Common myeloid progenitor, CD34-positive (primary cell): ENCODE data around the gene DNTT.

Source experiments
- CTCF ChIA-PET: fragments of 350-600 bp; sonication (Branson Sonifier 250); formaldehyde crosslinking; loops from one replicate; lab custom pipeline; 2021; ENCODE audit warnings: antibody characterized with exemption; lab: Charles Lee
- POLR2A ChIA-PET: fragments of 350-600 bp; sonication (Branson Sonifier 250); formaldehyde crosslinking; loops from one replicate; lab custom pipeline; 2021; ENCODE audit warnings: antibody characterized with exemption; lab: Charles Lee
- DNase-seq, 3 donors: peaks; one replicate each; pipeline versions ENCODE4 v3.0.0 to v3.0.0-alpha.2; 2013
- H3K27ac ChIP-seq, 2 experiments: 1 replicate in 1 of 2; 2 replicates in 1 of 2; pipeline ENCODE4 v1.7.0; 2013; ENCODE audit warnings: inconsistent platforms in 2 of 2, low read length in 2 of 2, mild to moderate bottlenecking in 2 of 2, low read depth in 1 of 2, moderate library complexity in 1 of 2; ENCODE audit not compliant: severe bottlenecking in 2 of 2, insufficient read depth in 1 of 2, poor library complexity in 1 of 2
- H3K27me3 ChIP-seq, 5 experiments: replicated peaks in 2 of 5; 1 replicate in 3 of 5; 2 replicates in 2 of 5; pipeline versions ENCODE4 v1.6.1 to v1.7.0; 2013; ENCODE audit warnings: low read length in 4 of 5, mild to moderate bottlenecking in 2 of 5, moderate library complexity in 2 of 5, inconsistent platforms in 1 of 5; ENCODE audit not compliant: insufficient read depth in 5 of 5, control insufficient read depth in 4 of 5
- H3K36me3 ChIP-seq, 4 experiments: 1 replicate in 2 of 4; 2 replicates in 2 of 4; pipeline versions ENCODE4 v1.6.1 to v1.7.0; 2013; ENCODE audit warnings: low read length in 3 of 4, control low read depth in 1 of 4, mild to moderate bottlenecking in 1 of 4; ENCODE audit not compliant: control insufficient read depth in 4 of 4, insufficient read depth in 4 of 4
- H3K4me1 ChIP-seq, 4 experiments: 1 replicate in 3 of 4; 2 replicates in 1 of 4; pipeline versions ENCODE4 v1.6.1 to v1.7.1; 2013; ENCODE audit warnings: low read length in 3 of 4, mild to moderate bottlenecking in 3 of 4, control low read depth in 1 of 4, inconsistent platforms in 1 of 4, moderate library complexity in 1 of 4; ENCODE audit not compliant: control insufficient read depth in 4 of 4, insufficient read depth in 4 of 4; ENCODE audit errors: control extremely low read depth in 1 of 4
- H3K4me3 ChIP-seq, 7 experiments: 1 replicate in 4 of 7; 2 replicates in 3 of 7; pipeline versions ENCODE4 v1.5.1 to v1.7.0; 2013; ENCODE audit warnings: mild to moderate bottlenecking in 7 of 7, low read length in 6 of 7, moderate library complexity in 6 of 7, inconsistent platforms in 2 of 7, low read depth in 2 of 7, control low read depth in 1 of 7; ENCODE audit not compliant: insufficient read depth in 4 of 7, control insufficient read depth in 1 of 7; ENCODE audit errors: extremely low read depth in 1 of 7
- H3K9me3 ChIP-seq, 5 experiments: 1 replicate in 4 of 5; 2 replicates in 1 of 5; pipeline versions ENCODE4 v1.6.1 to v1.7.1; 2013; ENCODE audit warnings: low read length in 4 of 5, mild to moderate bottlenecking in 2 of 5, inconsistent platforms in 1 of 5, low read depth in 1 of 5, moderate library complexity in 1 of 5; ENCODE audit not compliant: control insufficient read depth in 4 of 5, insufficient read depth in 2 of 5; ENCODE audit errors: control extremely low read depth in 1 of 5
- WGBS: methylation state at CpG from one replicate; pipeline ENCODE4 v1.1.5; 2013; ENCODE audit not compliant: insufficient coverage; 5-methylcytosine and 5-hydroxymethylcytosine counted together

DNTT gene

DNA sequence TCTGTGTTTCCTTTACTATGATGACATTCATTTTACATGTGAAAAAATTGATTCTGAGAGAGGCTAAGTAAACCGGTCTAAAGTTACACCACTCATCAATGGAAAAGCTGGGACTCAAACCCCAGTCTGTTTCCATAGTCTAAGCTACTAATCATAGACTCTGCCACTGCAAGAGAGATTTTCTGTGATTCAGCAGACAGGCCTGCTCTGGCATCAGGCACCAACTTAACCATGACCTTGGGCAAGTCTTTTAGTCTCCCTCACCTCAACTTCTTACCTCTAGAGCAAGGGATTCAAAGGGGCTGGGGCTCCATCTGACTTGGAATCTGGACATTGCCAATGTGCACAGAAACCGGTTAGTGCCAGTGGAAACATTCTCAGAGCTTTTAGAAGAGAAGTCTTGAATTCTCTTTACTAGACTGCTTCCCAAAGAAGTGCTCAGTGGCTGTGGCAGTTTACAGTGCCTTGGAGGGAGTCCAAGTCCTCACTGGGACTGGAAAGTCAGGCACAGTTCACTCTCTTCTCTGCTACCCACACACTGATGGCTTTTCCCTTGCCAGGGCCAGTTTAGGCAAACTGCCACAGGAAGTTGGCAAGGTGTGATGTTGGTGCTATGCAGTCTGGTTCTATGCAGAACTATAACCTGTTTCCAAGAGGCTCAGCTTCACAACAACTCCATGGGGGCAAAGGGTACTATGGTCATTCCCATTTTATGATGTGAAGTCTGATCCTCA, 28.4 kb upstream of the DNTT start:
- ChIA-PET CTCF (interaction anchor here (1.2 to 1.7 kb wide), 2 partner anchors 17 to 18 kb away, joined by 4 read pairs; no protein-coding TSS in a partner anchor), POLR2A (no interaction called here)
- no peak overlapping the region for H3K27ac ChIP-seq

GRCh38 chr10:96276426-96276825, 27.8 kb upstream of the DNTT start:
- POLR2A ChIA-PET = no interaction called here
- DNase-seq = no peak
- H3K36me3 ChIP-seq = no peaks in the 10 kb centered on the region
- 93% methylated on average over 6 of the region's 6 CpGs for WGBS
- H3K9me3 ChIP-seq = no peaks in the 10 kb centered on the region
- H3K4me1 ChIP-seq = peaks cover 0 to 17% (median 7%) of the 10 kb centered on the region in 4 experiments
- no peaks in the 10 kb centered on the region for H3K27me3 ChIP-seq
- no peak overlapping the region for H3K27ac ChIP-seq
- CTCF ChIA-PET = interaction anchor here (1.2 to 1.7 kb wide), 2 partner anchors 16 to 18 kb away, joined by 4 read pairs; no protein-coding TSS in a partner anchor
- no peak overlapping the region for H3K4me3 ChIP-seq

More for the DNA sequence above, 28.4 kb upstream of the DNTT start:
- Histone ChIP-seq H3K36me3 (no peaks in the 10 kb centered on the region), H3K4me3 (no peak overlapping the region), H3K4me1 (peaks cover 0 to 17% (median 7%) of the 10 kb centered on the region in 4 experiments), H3K27me3 (no peaks in the 10 kb centered on the region), H3K9me3 (no peaks in the 10 kb centered on the region)
- DNase-seq = no peak
- 100% methylated on average over 2 of the region's 2 CpGs for WGBS

DNA sequence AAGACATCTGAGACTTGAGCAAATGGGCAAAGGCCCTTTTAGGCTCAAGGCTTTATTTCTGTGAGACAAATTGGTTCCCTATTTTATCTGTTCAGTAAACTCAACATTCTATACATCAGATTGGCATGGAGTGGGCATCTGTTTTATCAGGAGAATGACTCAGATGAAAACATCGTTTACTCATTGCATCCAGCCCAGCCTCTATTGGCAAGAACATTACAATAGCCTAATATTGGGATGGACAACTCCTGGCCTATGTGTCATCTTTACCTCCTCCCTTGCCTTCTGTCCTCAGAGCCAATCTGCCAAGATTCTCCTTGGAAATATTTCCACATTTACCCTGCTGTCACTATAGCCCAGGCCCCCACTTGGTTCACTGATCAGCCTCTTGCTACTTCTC, 27.4 kb upstream of the DNTT start:
- Histone ChIP-seq H3K9me3 (no peaks in the 10 kb centered on the region), H3K36me3 (no peaks in the 10 kb centered on the region), H3K4me1 (peaks cover 0 to 17% (median 7%) of the 10 kb centered on the region in 4 experiments), H3K27me3 (no peaks in the 10 kb centered on the region), H3K4me3 (no peak overlapping the region), H3K27ac (no peak overlapping the region)
- no peak for DNase-seq
- ChIA-PET CTCF (interaction anchor here (1.2 to 1.7 kb wide), 2 partner anchors 16 to 17 kb away, joined by 4 read pairs; no protein-coding TSS in a partner anchor), POLR2A (no interaction called here)
- 100% methylated on average over 1 of the region's 1 CpG for WGBS

DNA sequence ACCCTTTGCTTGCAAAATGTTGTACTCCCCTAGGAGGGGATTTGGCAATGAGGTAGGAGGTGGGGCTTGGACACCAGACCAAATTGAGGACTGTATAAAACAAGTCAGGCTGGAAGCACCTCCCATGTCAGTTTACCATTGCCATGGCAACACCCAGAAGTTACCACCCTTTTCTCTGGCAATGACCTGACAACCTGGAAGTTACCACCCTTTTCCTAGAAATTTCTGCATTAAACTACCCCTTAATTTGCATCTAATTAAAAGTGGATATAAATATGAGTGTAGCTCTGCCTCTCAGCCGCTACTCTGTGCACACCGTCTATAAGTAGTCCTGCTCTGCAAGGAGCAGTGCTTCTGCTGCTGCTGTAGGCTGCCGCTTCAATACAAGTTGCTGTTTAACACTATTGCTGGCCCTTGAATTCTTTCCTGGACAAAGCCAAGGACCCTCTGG, 25.0 kb upstream of the DNTT start:
- POLR2A ChIA-PET = no interaction called here
- Histone ChIP-seq H3K36me3 (no peaks in the 10 kb centered on the region), H3K4me1 (peaks cover 0 to 4% (median 0%) of the 10 kb centered on the region in 4 experiments), H3K4me3 (no peak overlapping the region), H3K27me3 (no peaks in the 10 kb centered on the region), H3K27ac (no peak overlapping the region), H3K9me3 (no peaks in the 10 kb centered on the region)
- no peak for DNase-seq
- WGBS = 100% methylated on average over 3 of the region's 3 CpGs
- CTCF ChIA-PET = no interaction called here

DNA sequence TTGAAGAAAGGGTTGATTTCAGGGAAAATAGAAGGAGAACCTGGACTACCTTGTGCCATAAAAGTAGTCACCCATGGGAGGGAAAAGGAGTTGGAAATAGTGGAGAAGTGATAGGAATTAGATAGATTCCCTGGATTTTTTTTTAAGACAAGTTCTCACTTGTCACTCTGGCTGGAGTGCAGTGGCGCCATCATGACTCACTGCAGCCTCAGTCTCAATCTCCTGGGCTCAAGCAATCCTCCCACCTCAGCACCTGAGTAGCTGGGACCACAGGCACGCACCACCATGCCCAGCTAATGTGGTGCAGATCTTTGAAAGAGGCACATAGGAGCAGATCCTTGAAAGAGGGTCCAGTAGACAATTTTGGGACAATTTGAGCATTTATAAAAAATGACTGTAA, 23.4 kb upstream of the DNTT start:
- no peaks in the 10 kb centered on the region for H3K27me3 ChIP-seq
- ChIA-PET CTCF (interaction anchor here (1.1 to 1.5 kb wide), 2 partner anchors 10 to 52 kb away, joined by 4 to 5 read pairs; no protein-coding TSS in a partner anchor), POLR2A (interaction anchor here (0.5 kb wide), 1 partner anchor 1568 kb away, joined by 3 read pairs; no protein-coding TSS in a partner anchor)
- no peaks in the 10 kb centered on the region for H3K9me3 ChIP-seq
- H3K4me1 ChIP-seq = peaks cover 0 to 3% (median 0%) of the 10 kb centered on the region in 4 experiments
- no CpG with 5 or more reads among the region's 2 CpGs for WGBS
- no peaks in the 10 kb centered on the region for H3K36me3 ChIP-seq
- DNase-seq = no peak
- H3K27ac ChIP-seq = no peak overlapping the region
- H3K4me3 ChIP-seq = no peak overlapping the region

DNA sequence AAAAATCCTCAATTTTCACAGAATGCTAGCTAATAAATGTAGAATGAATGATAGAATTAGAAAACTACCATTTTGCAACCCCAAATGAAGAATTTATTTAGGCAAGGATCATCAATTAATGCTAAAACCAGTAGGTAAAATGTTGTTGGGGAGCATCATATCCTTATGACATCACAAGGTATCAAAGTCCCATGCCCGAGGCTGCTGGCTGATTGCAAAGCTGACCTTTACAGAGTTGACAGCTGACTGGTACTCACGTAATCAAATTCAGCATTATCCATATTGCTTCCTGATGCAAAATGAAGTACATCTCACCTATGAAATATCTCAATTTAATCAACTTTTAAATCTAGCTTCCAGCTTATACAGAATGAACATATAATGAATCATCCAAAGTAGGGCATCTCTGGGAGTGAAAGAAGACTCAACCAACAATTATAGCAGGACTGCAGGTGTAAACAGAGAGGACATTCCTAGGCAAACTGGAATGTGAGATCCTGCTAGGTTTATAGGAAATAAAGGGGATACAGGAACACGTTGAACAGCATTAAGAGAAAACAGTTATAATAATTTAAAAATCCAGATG, 22.7 kb upstream of the DNTT start:
- ChIA-PET CTCF (interaction anchor here (1.1 to 1.5 kb wide), 2 partner anchors 11 to 52 kb away, joined by 4 to 5 read pairs; no protein-coding TSS in a partner anchor), POLR2A (no interaction called here)
- Histone ChIP-seq H3K27ac (no peak overlapping the region), H3K9me3 (no peaks in the 10 kb centered on the region), H3K4me3 (no peak overlapping the region), H3K27me3 (no peaks in the 10 kb centered on the region), H3K36me3 (no peaks in the 10 kb centered on the region), H3K4me1 (no peaks in the 10 kb centered on the region)
- 88% methylated on average over 2 of the region's 3 CpGs for WGBS
- no peak for DNase-seq

GRCh38 chr10:96283351-96283750, 20.9 kb upstream of the DNTT start:
- CTCF ChIA-PET = interaction anchor here (1.1 kb wide), 1 partner anchor 49 kb away, joined by 3 read pairs; no protein-coding TSS in a partner anchor

More at GRCh38 chr10:96283351-96283750, 20.9 kb upstream of the DNTT start:
- H3K36me3 ChIP-seq = no peaks in the 10 kb centered on the region
- whole genome bisulfite sequencing = 100% methylated on average over 1 of the region's 2 CpGs
- peaks cover 7 to 16% (median 14%) of the 10 kb centered on the region in 4 experiments for H3K4me1 ChIP-seq
- no peak for DNase-seq
- no peak overlapping the region for H3K27ac ChIP-seq
- H3K27me3 ChIP-seq = no peaks in the 10 kb centered on the region
- H3K9me3 ChIP-seq = no peaks in the 10 kb centered on the region
- no peak overlapping the region for H3K4me3 ChIP-seq
- POLR2A ChIA-PET = no interaction called here
